NK-92 (cell line): ENCODE results near the gene BID.

Experiments
- DNase-seq: peaks from one replicate; lab custom pipeline; 2025; ENCODE audit not compliant: unreplicated experiment; lab: John Stamatoyannopoulos, UW

Gene BID

DNA sequence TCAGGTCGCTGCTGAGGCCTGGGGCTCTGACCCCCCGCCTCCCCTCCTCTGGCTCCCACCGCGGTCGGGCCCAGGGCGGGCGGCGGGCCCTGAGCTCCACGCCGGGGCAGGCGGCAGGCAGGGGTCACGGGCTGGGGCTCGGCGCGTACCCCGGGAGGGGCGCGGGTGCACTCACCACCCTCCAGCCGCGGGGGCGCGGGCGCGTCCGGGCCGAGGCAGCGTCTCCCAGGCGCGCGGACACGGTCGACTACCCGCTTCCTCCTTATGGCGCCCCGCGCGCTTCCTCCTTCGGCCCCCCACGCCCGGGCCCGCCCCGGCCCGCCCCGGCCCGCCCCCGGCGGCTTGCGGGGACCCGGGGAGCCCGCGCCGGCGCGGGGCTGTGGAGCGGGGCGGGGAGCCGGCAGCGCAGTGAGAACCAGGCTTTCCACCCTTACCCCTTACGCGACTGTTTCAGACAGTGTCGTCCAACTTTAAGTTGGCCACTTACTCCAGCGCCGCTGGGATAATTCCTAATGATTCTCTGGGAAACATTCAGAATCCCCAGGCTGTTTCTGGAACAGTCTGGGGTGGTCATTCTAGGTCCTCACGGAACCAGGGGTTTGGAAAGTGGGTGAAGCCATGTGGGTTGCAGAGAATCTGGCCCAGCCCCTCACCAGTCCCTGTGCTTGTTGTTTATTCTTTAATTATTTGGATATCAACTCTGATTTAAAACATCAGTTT lies at the start of gene BID:
TSS of gene BID (minus strand) at position 264 of the 720 bp plus-strand sequence. CDS start 24,353 bp downstream, outside the sequence.
- DNase-seq, result no peak

DNA sequence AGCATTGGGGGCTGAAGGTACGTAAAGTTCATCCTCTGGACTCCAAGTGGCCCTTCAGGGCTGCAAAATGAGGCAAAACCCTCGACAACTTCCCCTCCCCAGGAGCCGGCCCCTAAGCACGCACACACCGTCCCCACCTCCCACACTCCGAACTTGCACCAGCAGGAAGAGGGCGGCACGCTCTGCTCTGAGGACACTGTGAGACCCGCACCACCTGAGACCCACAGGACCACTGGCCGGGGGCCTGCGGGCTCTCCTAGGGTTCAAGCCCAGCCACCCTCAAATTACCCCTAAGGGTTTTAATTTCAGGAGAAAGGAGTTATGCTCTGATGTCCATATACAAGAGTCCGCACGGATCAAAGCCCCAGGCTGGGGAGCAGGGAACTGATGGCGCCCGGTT lies 49.7 kb upstream of the BID start:
- DNase-seq, result no peak

DNA sequence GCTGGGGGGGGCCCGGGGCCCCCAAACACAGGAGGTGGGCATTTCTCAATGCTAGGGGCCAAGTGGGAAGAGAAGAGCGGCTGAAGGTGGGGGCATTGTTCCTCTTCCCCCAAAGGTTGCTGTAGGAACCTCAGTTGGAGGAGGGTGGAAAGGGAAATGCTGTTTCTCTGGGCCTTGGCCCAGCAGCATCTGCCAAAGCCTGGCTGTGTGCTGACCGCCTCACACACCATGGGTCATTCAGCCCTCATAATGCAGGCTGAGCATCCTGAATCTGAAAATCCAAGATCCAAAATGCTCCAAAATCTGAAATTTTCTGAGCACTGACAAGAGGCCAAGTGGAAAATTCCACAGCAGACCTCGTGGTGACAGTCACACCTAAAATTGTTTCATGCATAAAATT lies 49.0 kb upstream of the BID start:
- no peak for DNase-seq

DNA sequence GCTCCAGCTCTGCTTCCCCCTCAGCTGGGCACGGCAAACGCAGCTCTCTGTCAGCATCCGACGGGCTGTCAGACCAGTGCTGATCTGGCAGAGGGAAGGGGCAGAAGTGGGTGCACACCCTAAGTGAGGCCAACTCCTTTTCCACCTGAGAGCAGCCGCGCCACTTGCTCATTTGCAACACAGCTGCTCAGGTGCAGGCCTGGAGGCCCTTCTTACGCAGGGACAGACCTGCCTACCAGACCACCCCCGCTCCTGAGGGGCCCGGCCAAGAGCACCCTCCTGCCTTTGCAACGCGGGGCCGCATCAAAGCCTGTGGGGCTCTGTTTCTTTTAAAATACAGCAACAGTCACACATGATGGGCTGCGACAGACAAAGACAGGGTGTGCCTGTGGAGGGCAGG lies 47.8 kb upstream of the BID start:
- DNase-seq, result no peak

DNA sequence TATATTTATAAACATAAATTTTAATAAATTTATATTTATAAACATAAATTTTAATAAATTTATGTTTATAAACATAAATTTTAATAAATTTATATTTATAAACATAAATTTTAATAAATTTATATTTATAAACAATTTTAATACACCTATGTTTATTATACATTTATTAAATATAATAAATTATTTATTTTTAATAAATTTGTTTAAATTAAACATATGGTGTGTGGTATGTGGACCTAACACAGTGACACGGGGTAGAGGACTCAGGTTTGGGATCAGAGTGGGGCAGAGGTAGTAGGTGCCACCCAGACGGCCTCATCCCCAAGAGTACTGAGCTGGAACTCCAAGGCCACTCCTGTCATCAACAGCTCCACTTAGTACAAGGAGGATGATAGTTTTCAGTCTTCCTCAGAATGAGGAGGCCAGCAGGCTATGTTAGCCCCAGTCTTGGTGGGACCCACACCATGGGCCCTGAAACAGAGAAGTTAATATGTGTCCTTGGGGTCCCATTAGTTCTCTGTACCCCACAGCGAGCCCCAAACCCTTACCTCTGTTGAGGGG lies 46.7 kb upstream of the BID start:
- DNase-seq, result no peak

DNA sequence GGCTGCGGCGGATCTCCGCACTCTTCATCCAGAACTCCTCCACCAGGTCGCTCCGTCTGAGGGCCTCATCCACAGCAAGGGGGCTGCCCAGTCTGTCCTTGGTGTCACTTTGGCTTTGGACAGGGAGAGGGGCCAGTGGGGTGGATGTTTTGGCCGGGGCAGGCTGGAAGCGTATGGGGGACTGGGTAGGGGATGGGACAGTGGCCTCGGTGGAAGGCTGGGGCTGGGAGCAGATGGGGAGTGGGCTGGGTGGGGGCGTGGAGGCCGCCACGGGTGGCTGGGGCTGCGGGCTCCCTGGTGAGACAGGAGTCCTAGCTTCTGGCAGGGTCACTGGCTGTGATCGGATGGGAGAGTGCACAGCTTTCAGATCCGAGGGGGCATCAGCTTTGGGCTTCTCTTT lies 44.4 kb upstream of the BID start:
- DNase-seq, result no peak

DNA sequence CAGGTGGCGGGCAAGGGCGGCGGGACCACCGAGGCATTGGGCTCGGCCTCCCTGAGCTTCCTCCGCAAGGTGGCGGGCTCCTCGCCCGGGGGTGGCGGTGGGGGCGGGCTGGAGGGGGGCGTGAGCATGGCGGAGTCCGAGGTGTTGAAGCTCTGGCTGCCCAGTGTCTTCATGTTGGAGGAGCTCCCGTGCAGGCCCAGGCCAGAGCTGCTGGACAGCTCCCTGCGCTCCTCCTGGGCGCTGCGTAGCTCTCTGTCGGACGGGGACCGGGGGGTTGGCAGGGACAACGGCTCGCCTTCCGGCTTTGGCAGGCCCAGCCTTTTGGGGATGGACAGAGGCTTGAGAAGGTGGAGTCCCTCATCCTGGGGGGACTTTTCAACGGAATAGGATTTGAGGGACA lies 43.9 kb upstream of the BID start:
- no peak for DNase-seq

DNA sequence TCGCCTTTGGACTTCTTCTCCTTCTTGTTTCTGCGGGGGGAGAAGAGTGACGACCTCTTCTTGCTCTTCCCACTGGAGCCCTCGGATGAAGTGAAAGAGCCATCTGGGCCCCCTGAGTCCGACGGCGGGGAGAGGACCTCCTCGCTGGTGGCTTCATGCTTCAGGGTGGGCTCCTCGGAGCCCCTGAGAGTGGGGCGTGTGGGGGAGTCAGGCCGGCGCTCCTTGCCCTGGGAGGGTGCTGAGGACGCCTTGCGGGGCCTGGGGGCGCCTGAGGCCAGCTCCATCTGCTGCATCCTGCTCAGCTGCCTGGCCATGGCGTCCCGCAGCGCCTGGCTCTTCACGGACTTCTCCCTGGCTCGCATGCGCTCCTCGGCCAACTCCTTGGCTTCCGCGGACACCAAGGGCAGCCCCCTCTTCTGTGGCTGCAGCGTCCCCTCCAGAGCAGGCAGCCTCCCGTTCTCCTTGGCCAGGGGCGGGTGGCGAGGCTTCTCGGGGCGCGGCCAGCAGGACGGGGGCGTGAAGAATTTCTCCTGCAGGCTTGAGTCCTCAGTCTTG lies 43.3 kb upstream of the BID start:
- DNase-seq, result no peak

DNA sequence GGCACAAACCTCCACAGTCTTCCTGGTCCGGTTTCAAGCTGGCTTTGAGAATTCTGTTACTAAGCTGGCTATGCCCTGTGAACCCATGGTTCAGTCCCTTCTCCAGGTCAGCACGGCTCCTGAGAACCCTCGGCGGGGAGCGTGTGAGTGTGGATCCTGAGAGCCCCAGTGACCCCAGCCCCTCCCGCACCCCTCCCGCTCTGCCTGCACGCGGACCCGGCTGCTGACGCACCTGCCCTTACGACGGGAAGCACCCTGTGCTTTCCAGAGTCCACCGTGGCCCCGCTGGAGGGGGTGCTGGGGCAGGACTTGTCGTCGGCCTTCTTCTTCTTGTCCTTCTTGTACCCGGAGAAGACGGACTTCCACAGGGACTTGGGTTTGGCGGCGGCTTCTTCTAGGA lies 42.8 kb upstream of the BID start:
- DNase-seq, result no peak

DNA sequence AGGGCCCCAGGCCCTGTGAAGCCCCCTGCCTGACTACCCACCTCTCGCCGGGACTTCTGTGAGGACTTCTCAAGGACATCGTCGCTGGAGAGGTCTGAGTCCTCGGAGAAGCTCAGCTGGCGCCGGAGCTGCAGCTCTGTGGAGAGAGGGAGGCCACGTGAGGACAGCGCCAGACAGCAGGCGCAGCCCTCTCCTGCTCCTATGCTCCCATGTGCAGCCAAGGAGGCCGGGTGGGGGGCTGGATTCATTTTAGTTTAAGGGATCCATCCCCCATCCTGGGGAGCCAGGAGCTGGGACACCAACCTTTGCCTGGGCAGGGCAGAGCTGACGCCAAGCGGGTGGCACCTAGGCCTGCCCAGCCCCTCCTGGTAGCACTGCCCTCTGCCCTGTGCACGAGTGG lies 42.4 kb upstream of the BID start:
- no peak for DNase-seq

DNA sequence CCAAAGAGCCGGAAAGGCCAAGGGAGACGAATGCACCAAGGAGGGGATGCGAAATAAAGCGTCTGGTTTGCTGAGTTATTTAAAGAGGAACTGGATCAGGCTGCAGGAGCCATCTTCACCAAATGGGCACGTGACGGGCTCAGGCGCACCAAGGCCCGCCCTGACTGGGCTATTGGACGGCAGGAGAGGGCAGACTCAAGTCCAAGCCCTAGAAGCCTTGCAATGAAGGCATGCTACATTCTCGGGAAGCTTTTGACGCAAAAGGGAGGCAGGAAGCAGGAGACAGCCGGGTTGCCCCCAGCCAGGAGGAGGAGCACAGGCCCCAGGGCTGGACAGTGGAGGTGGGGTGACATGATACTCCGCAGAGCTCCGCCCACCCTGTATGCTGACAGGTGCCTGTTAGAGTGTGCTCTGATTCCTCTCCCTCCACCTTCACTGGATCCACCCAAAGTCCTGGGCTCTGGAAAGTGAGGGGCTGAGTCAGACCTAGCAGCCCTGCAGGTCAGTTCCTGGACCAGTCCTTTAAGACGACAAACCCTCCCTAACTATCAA lies 41.5 kb upstream of the BID start:
- no peak for DNase-seq

DNA sequence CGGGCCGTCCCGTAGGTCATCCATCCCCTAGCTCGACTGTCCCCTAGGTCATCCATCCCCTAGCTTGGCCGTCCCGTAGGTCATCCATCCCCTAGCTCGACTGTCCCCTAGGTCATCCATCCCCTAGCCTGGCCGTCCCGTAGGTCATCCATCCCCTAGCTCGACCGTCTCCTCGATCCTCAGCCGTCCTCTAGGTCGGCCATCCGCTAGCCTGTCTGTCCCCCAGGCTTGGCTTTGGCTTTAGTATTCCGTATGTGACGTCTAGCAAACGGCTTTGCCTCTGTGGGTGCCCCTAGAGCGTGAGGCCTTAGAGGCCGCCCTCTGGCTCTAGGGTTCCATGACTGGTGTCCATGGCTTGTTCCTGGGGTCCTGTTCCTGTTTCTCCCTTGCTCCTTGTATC lies 40.6 kb upstream of the BID start:
- DNase-seq, result no peak

DNA sequence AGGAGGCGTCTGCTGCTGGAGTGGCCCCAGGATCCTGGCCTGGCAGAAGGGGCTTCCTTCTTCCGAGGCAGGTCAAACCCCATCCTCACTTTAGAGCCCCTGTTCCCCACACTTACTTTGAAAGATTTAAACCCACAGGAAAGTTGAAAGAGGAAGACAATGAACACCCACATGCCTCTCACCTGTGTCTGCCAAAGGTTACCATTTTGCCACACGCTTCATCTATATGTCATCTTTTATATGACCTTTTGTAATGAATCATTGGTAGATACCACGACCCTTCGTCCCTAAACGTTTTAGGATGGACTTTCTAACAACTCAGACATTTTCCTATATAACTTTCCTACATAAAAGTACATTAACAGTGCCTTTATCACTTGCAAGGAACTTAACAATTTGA lies 39.8 kb upstream of the BID start:
- DNase-seq, result no peak

DNA sequence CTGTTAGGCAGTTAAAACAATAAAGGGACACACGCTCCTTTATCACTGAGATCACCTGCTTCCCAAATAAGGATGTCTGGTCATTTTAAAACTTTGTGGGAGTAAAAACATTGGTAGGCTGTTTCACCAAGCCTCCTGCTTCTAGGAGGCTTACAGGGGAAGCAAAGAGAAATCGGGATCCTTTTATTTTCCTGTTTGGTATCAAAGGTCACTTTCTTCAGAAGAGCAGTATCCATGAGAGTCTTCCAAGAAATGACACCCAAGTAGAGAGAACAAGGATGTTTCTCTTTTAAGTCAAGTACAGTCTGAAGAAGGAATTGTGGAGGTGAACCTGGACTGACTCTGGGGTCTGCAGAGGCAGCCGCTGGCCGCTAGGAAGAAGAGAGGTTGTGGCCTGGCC lies 36.9 kb upstream of the BID start:
- DNase-seq, result no peak

DNA sequence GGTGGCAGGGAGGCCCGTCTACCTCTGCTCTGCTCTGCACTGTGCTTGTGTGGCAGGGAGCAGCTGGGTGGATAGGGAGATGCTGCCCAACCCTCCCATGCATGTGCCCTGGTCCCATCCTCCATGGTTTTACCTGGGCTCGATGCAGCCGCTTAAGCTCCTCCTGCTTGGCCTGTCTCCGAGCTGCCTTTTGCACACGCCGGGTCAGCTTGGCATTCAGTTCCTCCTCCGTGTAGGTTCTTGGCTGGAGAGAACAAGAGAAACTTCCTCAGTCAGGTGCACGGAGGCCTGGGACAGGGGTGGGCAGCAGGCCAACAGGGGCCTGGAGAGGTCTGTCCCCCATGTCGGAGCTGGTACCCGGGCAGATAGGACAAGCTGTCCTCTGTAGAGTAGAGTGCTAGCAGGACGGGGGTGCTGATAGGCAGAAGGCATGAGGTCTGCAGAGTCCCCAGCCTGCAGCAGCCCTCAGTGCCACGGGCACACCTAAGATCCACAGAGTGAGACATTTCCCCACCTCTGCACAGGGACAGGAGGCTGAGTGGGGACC lies 36.4 kb upstream of the BID start:
- no peak for DNase-seq

DNA sequence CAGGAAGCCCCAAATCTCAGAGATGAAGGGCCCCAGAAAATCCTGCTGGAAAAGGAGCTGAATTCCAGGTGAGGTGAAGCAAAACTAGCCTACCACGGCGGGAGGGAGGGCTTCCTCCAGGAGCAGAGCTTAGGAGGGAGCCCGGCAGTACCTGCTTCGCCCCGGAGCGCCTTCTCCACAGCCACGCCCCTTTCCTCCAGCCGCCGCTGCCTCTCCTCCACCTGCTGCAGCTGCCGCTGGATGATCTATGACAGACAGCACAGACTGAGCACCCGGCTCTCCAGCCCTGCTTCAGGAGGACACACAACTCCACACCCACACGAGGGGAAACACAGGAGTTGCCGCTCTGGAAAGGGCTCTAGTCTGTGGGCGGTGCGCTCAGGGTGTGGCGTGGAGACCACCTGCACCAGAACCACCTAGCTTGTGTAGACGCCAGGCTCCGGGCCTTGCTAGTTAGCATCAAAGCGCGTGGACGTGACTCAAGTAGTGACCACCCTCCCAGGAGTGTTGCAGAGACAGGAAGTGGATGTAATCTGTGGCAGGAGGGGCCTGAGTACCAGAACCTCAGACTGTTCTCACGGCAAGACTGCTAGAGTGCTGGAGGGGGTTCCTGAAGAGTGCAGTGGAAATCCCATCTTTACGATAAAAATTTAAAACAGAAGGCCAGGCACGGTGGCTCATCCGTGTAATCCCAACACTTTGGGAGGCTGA lies 34.6 kb upstream of the BID start:
- no peak for DNase-seq

DNA sequence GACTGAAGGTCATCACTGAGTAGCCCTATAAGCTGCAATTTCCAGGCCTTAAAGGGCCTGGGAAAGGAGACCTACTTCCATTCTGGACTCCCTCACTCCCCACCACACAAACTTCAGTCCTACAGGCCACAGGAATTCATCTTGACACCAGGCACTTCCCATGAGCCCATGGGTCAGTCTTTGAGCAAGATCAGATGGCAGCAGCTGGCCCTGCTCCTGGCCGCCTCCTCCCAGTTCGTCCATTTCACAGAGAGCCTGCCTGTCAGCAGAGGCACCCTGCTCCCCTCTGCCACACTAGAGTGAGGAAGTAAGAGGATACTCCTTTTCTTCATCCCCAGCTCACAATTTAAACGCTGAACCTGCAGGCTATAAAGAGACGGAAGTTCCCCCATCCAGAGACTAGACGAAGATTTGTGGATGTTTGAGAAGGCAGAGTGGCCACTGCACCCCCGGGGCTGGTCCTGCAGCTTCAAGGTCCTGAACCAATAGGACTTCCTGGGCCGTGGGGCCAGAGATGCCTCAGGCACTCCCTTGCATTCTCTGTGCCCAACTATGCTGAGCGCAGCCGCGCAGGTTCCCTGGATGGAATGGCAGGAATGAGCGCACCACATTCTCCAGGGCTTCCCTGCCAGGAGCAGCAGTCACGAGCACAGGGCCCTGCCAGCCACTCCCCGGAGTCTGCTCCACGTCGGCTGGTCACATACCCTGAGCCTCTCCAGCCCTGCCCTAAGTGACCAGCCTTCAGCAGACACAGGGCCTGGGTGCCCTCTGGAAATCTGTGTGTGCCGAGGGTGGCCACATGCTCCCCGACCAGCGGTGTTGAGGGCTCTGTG lies 33.5 kb upstream of the BID start:
- no peak for DNase-seq

DNA sequence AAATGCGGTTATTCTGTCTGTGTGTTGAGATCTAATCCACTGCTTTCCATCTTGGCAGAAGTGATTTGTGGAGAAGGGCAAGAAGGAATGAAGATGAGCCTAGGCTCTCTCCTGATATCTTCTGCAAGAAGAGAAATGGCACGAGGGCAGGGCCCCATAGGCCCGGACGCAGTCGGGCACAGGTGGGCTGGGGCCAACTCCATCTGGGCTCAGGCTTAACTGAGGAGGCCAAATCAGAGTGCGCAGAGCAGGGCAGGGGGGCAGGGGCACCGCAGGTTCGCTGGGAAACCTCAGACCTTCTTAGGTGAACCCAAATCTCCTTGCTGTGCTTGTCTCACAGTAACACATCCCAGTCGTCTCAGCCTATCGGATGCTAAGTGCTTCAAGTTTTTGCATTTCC lies 32.8 kb upstream of the BID start:
- no peak for DNase-seq

DNA sequence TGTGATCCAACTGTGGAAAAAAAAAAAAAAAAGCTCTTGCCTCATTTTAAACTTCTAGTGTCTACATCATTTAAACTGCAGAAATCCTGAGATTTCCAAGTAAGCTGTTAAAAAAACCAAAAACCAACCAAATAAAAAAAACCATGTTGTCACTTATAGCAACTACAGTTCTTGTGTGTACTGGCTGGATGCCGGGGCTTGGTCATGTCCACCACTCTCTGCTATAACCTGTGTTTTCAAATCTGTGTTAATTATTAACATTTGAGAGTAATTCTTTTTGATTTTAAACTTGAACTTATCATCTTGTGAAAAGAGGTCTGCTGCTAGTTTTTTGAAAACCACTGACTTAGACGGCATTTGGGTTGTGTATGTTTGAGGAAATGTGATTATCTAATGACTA lies 32.2 kb upstream of the BID start:
- DNase-seq, result no peak

DNA sequence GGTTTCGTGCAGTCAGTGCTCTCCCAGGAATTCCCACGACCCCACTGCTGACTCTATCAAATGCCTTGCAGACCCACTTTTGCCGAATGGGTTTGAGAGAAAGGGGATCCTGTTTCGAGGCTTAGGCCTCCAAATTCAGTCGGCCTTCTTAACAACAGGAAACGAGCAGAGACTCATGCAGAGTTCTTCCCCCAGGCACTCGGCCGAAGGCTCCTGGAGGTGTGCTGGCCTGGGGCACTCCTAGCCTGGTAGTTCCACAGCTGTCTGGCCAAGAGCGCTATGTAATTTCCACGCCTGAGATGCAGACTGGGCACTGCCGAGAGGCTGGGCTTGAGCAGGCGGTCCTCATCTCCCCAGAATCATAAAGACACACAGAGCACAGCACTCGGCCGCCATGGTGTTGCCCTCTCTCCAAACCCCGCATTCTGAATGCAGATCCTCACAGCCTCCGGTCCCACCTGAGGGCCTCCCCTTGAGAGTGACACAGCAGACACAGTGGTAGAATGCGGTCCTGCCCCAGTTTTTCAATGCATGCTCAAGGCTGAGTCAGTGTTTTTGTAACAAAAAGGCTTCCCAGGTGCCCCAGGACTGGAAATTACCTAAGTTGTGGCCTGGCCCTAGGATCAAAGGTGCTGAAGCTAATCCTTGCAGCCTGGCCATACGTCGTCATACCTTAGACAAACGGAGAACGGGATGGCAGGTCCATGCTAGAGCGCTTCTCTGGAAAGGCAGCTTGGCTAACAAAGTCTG lies 30.2 kb upstream of the BID start:
- no peak for DNase-seq
